HepG2 (cell line): ENCODE results near the gene C11orf68. TPM values are rescaled to one million over a fixed set of nuclear protein-coding genes. Genes with fewer than 3 reads are reported as not detected.
A peak's percentile ranks its signal among the peaks of the same experiment; 100 is the strongest.

Source experiments
- ASH2L ChIP-seq: fragments of 300-600, 200-600 bp; sonication (generic); IDR thresholded peaks from 2 replicates; pipeline ENCODE4 v1.7.0; 2017; ENCODE audit warnings: low read depth, mild to moderate bottlenecking, moderate library complexity, mixed read lengths, low read length; ENCODE audit not compliant: insufficient read length
- CREB1 ChIP-seq, 2 experiments: fragments of 450-650 bp in 1 of 2; IDR thresholded peaks; 2 replicates each; pipeline ENCODE4 v1.6.1; 2016 to 2017; ENCODE audit warnings: control low read depth in 1 of 2, mild to moderate bottlenecking in 1 of 2, missing compliant biosample characterization in 1 of 2, missing genetic modification characterization in 1 of 2
- GABPB1 ChIP-seq: IDR thresholded peaks from 2 replicates; pipeline ENCODE4 v1.6.1; 2016; ENCODE audit warnings: mild to moderate bottlenecking, missing genetic modification reagents, moderate library complexity, missing compliant biosample characterization
- HDAC2 ChIP-seq: sonication (generic); formaldehyde crosslinking; IDR thresholded peaks from 2 replicates; pipeline ENCODE4 v1.4.0; 2020; ENCODE audit warnings: missing genetic modification reagents
- KLF11 ChIP-seq: IDR thresholded peaks from 2 replicates; pipeline ENCODE4 v1.6.1; 2016; ENCODE audit warnings: missing compliant biosample characterization
- MXD4 ChIP-seq: IDR thresholded peaks from 2 replicates; pipeline ENCODE4 v1.6.1; 2016; ENCODE audit warnings: mild to moderate bottlenecking, missing biosample characterization, missing genetic modification reagents
- NCOA2 ChIP-seq: sonication (generic); formaldehyde crosslinking; IDR thresholded peaks from 2 replicates; pipeline ENCODE4 v1.8.0; 2022; ENCODE audit warnings: inconsistent platforms
- PAF1 ChIP-seq: IDR thresholded peaks from 2 replicates; pipeline ENCODE4 v1.6.1; 2016; ENCODE audit warnings: missing genetic modification reagents, missing compliant biosample characterization
- SNAI1 ChIP-seq: sonication (generic); formaldehyde crosslinking; IDR thresholded peaks from 2 replicates; pipeline ENCODE4 v1.5.0; 2020; ENCODE audit warnings: mild to moderate bottlenecking, missing genetic modification reagents, borderline replicate concordance
- SOX13 ChIP-seq, 3 experiments: fragments of 450-650 bp in 1 of 3; sonication (generic) in 1 of 3; formaldehyde crosslinking in 1 of 3; IDR thresholded peaks in 2 of 3; conservative IDR thresholded peaks in 1 of 3; 2 replicates each; pipeline versions ENCODE4 v1.5.0 to v1.6.1; 2016 to 2020; ENCODE audit warnings: antibody characterized with exemption in 1 of 3, mild to moderate bottlenecking in 1 of 3, missing compliant biosample characterization in 1 of 3, missing genetic modification reagents in 1 of 3, moderate library complexity in 1 of 3
- SP4 ChIP-seq: sonication (generic); formaldehyde crosslinking; IDR thresholded peaks from 2 replicates; pipeline ENCODE4 v1.8.1; 2023; ENCODE audit warnings: mild to moderate bottlenecking, missing genetic modification reagents
- SRF ChIP-seq: IDR thresholded peaks from 2 replicates; pipeline ENCODE4 v1.6.1; 2011; ENCODE audit warnings: mild to moderate bottlenecking, low read depth, low read length, moderate library complexity
- ZFYVE20 ChIP-seq: sonication (generic); formaldehyde crosslinking; IDR thresholded peaks from 2 replicates; pipeline ENCODE4 v1.8.0; 2023; ENCODE audit warnings: low read depth, mild to moderate bottlenecking, moderate library complexity, missing genetic modification reagents, borderline replicate concordance
- ZNF124 ChIP-seq: sonication (generic); formaldehyde crosslinking; IDR thresholded peaks from 2 replicates; pipeline ENCODE4 v1.4.0; 2020; ENCODE audit warnings: missing genetic modification reagents
- ZNF292 ChIP-seq: sonication (generic); formaldehyde crosslinking; IDR thresholded peaks from 2 replicates; pipeline ENCODE4 v1.8.1; 2022; ENCODE audit warnings: mild to moderate bottlenecking, low read depth, missing genetic modification reagents, borderline replicate concordance
- ZNF598 ChIP-seq: sonication (generic); formaldehyde crosslinking; IDR thresholded peaks from 2 replicates; pipeline ENCODE4 v1.5.1; 2020; ENCODE audit warnings: mild to moderate bottlenecking, missing genetic modification reagents, borderline replicate concordance
- ZNF629 ChIP-seq: sonication (generic); formaldehyde crosslinking; conservative IDR thresholded peaks from 2 replicates; pipeline ENCODE4 v1.5.0; 2020; ENCODE audit warnings: missing genetic modification reagents
- polyA plus RNA-seq, 8 experiments: library from polyadenylated mRNA; depleted of rRNA in 3 of 8; stranded (reverse) in 7 of 8; unstranded in 1 of 8; fragments of >200 nt; fragmentation: Illumina TruSeq in 4 of 8; extraction: Trizol in 4 of 8; gene quantifications; 2 replicates each; pipeline versions ENCODE4 v1.2.1 to v1.2.3, GENCODE V29; 2011 to 2016; ENCODE audit warnings: low read depth in 4 of 8, missing spikeins in 1 of 8, mixed read lengths in 1 of 8; ENCODE audit not compliant: insufficient read depth in 1 of 8
- total RNA-seq, 5 experiments: library from RNA; depleted of rRNA; stranded (reverse); fragments of >200 nt; fragmentation: Illumina TruSeq; extraction: Trizol; gene quantifications; 2 replicates each; pipeline ENCODE4 v1.2.3, GENCODE V29; 2016; ENCODE audit warnings: low read depth in 1 of 5
- TF ChIP-seq, protein P1 (sequence below): sonication (generic); formaldehyde crosslinking; IDR thresholded peaks from 2 replicates; pipeline ENCODE4 v1.4.0; 2020; ENCODE audit warnings: missing genetic modification reagents
- TF ChIP-seq, protein P2 (sequence below): sonication (generic); formaldehyde crosslinking; IDR thresholded peaks from 2 replicates; pipeline ENCODE4 v1.4.0; 2020; ENCODE audit warnings: mild to moderate bottlenecking, missing genetic modification reagents
- TF ChIP-seq, protein P3 (sequence below): sonication (generic); formaldehyde crosslinking; IDR thresholded peaks from 2 replicates; pipeline ENCODE4 v1.4.0; 2020; ENCODE audit warnings: missing genetic modification reagents
- TF ChIP-seq, protein P4 (sequence below): sonication (generic); formaldehyde crosslinking; IDR thresholded peaks from 2 replicates; pipeline ENCODE4 v1.5.0; 2020; ENCODE audit warnings: missing genetic modification reagents

Gene C11orf68
- total and polyA plus RNA-seq, 2 of the 13 experiments (the other 11 are each of a cell fraction or from before 2014, with no cell fraction given): 8.4 to 28.3 TPM

DNA sequence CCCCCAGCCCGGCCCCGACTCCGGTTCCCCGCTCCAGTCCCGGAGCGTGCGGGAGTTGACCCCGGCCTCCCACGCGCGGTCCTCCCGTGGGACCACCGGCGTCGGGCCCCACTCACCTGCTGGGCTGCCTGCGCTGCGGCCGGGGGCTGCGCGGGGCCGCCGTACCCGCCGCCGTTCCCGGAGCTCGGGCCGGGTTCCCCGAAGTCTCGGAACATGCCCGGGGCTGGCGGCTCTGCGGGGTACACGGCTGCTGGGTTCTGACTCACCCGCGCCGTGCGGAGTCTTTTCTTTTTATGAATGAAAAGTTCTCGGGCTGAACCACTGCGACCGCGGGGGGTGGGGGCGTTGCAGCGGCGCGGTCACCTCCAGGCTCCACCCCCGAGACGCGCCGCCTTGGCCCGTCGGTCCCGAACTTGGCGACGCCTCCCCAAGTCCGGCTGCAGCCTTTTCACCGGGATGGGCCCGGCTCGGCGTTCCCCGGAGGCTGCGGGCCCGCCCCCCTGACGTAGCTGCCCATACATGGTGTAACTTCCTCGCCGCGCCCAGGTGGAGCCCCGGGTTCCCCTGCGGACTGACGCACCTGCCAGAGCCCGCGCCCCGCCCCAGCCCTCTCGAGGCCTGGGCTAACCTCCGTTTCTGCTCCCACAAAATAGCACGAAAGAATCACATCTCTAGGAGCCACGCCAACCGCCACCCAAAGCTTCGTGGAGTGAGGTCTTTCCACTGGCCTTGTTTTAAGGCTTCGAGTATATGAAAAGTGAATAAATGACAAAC lies 18.6 kb downstream of the C11orf68 start, which contains the start of gene FOSL1 (continued):
- TF ChIP-seq ZNF292: no peak
- TF ChIP-seq SP4 (CRISPR knock-in tag): peak; percentile 88
- TF ChIP-seq CREB1 (IDR thresholded peaks at IDR 0.05): peak; percentile 79
- TF ChIP-seq CREB1 (CRISPR knock-in tag; IDR thresholded peaks at IDR 0.05): peak; percentile 92
- TF ChIP-seq HDAC2: 0 out of 2 replicates have a peak, but pooled peaks have one; percentile 46
- no peak for TF ChIP-seq ZNF629 (CRISPR knock-in tag)
- TF ChIP-seq MXD4 (CRISPR knock-in tag): peak; percentile 65; the same call in 1 of the 2 replicates
- TF ChIP-seq PAF1 (CRISPR knock-in tag): no peak
- TF ChIP-seq, protein P1, sequence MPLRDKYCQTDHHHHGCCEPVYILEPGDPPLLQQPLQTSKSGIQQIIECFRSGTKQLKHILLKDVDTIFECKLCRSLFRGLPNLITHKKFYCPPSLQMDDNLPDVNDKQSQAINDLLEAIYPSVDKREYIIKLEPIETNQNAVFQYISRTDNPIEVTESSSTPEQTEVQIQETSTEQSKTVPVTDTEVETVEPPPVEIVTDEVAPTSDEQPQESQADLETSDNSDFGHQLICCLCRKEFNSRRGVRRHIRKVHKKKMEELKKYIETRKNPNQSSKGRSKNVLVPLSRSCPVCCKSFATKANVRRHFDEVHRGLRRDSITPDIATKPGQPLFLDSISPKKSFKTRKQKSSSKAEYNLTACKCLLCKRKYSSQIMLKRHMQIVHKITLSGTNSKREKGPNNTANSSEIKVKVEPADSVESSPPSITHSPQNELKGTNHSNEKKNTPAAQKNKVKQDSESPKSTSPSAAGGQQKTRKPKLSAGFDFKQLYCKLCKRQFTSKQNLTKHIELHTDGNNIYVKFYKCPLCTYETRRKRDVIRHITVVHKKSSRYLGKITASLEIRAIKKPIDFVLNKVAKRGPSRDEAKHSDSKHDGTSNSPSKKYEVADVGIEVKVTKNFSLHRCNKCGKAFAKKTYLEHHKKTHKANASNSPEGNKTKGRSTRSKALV (CRISPR knock-in tag): no peak
- TF ChIP-seq ZNF598 (CRISPR knock-in tag): peak; percentile 60; the same call in 1 of the 2 replicates
- TF ChIP-seq ZNF124 (CRISPR knock-in tag): no peak
- no peak for TF ChIP-seq ASH2L
- TF ChIP-seq ZFYVE20 (CRISPR knock-in tag): 0 out of 2 replicates have a peak, but pooled peaks have one; percentile 47
- TF ChIP-seq NCOA2 (CRISPR knock-in tag): 0 out of 2 replicates have a peak, but pooled peaks have one; percentile 19
- TF ChIP-seq, protein P2, sequence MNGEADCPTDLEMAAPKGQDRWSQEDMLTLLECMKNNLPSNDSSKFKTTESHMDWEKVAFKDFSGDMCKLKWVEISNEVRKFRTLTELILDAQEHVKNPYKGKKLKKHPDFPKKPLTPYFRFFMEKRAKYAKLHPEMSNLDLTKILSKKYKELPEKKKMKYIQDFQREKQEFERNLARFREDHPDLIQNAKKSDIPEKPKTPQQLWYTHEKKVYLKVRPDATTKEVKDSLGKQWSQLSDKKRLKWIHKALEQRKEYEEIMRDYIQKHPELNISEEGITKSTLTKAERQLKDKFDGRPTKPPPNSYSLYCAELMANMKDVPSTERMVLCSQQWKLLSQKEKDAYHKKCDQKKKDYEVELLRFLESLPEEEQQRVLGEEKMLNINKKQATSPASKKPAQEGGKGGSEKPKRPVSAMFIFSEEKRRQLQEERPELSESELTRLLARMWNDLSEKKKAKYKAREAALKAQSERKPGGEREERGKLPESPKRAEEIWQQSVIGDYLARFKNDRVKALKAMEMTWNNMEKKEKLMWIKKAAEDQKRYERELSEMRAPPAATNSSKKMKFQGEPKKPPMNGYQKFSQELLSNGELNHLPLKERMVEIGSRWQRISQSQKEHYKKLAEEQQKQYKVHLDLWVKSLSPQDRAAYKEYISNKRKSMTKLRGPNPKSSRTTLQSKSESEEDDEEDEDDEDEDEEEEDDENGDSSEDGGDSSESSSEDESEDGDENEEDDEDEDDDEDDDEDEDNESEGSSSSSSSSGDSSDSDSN (CRISPR knock-in tag): peak; percentile 50
- no peak for TF ChIP-seq SOX13 (IDR thresholded peaks at IDR 0.05)
- TF ChIP-seq SOX13 (CRISPR knock-in tag; conservative IDR thresholded peaks at IDR 0.05 in 1 of 2, IDR thresholded peaks at IDR 0.05 in 1 of 2): peak; percentile 23 to 26; a peak in 1 of 4 replicates
- TF ChIP-seq GABPB1 (CRISPR knock-in tag): peak; percentile 81
- peak; percentile 59; the same call in 1 of the 2 replicates for TF ChIP-seq SNAI1
- TF ChIP-seq SRF: peak; percentile 99
- TF ChIP-seq, protein P3, sequence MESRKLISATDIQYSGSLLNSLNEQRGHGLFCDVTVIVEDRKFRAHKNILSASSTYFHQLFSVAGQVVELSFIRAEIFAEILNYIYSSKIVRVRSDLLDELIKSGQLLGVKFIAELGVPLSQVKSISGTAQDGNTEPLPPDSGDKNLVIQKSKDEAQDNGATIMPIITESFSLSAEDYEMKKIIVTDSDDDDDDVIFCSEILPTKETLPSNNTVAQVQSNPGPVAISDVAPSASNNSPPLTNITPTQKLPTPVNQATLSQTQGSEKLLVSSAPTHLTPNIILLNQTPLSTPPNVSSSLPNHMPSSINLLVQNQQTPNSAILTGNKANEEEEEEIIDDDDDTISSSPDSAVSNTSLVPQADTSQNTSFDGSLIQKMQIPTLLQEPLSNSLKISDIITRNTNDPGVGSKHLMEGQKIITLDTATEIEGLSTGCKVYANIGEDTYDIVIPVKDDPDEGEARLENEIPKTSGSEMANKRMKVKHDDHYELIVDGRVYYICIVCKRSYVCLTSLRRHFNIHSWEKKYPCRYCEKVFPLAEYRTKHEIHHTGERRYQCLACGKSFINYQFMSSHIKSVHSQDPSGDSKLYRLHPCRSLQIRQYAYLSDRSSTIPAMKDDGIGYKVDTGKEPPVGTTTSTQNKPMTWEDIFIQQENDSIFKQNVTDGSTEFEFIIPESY (CRISPR knock-in tag): peak; percentile 30; the same call in 1 of the 2 replicates
- TF ChIP-seq KLF11 (CRISPR knock-in tag): 0 out of 2 replicates have a peak, but pooled peaks have one; percentile 68
- TF ChIP-seq, protein P4, sequence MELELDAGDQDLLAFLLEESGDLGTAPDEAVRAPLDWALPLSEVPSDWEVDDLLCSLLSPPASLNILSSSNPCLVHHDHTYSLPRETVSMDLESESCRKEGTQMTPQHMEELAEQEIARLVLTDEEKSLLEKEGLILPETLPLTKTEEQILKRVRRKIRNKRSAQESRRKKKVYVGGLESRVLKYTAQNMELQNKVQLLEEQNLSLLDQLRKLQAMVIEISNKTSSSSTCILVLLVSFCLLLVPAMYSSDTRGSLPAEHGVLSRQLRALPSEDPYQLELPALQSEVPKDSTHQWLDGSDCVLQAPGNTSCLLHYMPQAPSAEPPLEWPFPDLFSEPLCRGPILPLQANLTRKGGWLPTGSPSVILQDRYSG (CRISPR knock-in tag): no peak
